HG03095 (cell line): Measurements from ENCODE around the gene TNRC6C.
"Not testable (repeated sequence)": the region's sequence is repeated elsewhere in the genome, so short reads cannot be mapped to it uniquely, and the experiment has no call there.

Experiments
- ATAC-seq: cut with Tn5 transposase; IDR thresholded peaks from one replicate; pipeline ENCODE4 v1.9.1; 2021; ENCODE audit warnings: moderate library complexity; ENCODE audit not compliant: unreplicated experiment

TNRC6C gene

DNA sequence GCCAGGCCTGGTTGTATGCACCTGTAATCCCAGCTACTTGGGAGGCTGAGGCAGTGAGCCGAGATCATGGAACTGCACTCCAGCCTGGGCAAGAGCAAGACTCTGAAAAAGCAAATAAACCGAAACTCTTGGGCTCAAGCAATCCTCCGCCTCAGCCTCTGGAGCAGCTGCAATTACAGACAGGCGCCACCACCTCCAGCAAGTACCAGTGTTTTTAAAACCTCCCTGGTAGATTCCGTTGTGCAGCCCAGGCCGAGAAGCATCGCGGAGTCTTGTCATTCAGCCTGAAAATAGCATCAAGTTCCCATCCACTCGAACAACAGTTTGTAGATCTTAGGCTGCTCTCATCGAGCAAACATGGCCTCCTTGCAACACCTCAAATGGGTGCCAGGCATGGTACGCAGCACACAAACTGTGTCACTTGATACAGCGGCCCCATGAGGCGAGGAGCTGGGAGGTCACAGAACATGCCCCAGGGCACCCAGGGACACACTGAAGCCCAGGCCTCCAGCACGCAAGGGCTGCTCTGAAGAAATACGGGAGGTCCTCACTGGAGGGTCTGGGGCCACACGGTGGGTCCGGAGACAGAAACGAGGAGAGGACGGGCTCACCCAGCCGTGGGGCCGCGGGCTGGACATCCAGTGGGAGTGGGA, 152.0 kb downstream of the TNRC6C start:
- no peak for ATAC-seq

DNA sequence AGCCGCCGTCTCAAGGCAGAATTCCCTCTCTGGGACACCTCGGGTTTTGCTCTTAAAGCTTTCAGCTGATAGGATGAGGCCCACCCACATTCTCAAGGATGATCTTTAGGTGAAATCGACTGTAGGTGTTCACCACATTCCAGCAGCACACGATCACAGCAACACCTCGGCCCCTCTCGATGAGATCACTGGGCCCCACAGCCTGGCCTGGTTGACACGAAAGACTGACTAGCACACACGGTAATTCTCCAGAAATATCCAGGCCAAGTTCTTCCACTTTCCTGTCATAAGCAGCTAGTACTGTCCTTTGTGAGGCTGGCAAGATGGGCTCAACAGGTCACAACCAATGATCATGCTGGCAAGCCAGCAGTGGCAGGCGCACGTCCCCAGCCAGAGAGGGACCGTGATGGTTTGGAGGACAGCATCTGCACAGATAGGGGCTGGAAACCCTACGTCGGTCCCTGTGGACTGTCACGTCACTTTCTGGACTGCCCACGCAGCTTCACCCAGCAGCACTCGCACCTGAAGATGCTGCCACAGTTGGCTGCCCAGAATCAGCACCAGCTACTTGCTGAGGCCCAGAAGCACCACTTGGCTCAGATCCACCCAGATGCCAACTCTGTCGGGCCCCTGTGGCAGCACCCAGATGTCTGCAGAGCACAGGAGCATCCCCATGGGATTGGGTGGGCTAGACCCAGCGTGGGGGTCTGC, 152.7 kb downstream of the TNRC6C start:
- ATAC-seq: no peak

DNA sequence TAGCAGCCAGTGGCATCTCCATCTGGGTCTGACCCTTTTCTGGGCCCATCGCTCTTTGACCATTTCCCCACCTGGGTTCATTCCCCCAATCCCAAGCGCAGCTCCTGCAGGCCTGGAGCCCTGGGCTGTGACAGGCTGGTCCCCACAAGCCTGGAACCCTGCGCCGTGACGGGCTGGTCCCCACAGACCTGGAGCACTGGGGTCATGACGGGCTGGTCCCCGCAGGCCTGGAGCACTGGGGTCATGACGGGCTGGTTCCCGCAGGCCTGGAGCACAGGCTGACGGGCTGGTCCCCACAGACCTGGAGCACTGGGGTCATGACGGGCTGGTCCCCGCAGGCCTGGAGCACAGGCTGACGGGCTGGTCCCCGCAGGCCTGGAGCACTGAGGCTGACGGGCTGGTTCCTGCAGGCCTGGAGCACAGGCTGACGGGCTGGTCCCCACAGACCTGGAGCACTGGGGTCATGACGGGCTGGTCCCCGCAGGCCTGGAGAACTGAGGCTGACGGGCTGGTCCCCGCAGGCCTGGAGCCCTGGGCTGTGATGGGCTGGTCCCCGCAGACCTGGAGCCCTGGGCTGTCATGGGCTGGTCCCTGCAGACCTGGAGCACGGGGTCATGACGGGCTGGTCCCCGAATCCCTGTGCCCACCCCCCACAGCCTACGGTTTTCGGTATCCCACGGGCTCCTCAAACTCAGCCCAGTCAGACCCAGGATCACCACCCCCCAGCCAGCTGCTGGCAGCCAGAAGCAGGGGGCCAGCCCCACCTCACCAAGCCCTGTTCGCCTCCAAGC, 153.4 kb downstream of the TNRC6C start:
- ATAC-seq: no peak

DNA sequence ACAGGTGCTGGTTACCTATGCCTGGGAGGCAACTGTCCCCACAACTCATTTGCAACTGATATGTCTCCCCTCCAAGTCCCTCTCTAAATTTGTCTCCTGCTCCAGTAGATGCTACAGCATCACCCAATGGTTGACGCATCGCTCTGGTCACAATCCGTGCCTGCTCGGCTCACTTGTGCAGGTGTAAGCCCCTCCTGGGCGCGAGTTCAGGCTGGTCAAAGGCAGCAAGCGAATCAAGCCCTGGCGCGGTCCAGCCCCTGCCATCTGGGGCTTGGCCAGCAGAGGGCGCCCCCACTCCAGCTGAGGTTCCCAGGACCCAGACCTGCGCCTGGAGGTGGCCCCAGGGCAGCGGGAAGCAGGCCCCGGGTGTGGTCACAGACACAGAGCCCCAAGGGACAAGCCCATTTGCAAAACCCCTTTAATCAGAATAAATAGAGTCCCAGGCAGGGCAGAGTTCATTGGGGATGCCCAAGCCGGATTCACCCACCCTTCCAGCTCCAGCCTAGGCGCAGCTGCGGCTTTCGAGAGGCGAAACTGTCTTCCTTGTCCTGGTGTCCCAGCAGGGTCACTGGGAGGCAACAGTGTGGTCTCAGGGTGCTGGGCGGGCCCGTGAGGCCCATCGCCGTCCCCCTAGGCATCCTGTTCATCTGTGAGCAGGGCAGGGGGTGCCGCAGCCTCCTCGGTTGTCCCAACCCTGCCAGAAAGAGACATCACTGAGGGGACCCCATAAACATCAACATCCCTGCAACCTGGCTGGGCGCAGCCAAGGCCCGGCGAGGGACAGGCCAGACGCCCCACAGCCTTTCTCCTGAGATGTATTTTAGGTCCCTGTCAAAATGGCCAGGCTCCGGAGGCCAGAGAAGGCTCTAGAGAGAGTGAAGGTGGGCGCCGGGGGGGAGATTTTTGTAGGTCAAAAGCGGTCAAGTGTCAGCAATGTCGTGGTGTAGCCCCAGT, 154.3 kb downstream of the TNRC6C start:
- ATAC-seq: no peak

DNA sequence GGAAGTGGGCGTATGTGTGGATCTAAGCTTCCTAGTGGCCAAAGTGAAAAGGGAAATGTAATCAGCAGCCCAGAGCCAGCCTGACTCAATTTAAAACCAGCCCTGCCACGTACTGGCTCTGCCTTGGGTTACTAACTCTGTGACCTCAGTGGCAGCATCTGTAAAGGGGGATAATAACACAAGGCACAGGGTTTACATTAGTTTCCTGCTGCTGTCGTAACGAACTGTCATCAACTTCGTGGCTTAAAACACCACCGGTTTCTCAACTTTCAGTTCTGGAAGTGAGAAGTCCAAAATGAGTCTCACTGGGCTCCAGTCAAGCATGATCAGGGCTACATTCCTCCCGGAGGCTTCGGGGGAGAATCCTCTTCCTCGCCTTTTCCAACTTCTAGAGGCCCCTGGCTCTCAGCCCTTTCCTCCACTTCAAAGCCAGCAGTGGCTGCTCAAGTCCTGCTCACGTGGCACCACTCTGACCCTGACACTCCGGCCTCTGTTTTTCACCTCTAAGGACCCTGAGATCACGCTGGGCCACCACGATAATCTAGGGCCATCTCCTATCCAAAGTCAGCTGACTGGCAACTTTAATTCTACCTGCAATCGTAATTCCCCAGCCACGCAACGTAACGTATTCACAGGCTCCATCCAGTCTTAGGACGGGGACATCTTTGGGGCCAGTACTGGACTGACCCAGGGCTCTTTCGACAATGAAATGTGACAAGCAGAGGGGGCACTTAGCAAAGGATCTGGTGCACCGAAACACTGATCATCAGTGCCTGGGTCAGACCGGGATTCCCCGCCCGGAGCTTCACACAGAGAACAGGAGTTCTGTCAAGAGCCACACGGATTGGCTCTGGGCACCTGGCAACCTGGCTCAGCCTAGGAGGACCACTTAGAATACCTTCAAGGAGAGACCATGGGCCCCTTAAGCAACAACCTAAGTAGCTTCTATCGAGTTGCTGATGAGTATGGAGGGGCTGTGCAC, 155.6 kb downstream of the TNRC6C start:
- ATAC-seq: no peak

DNA sequence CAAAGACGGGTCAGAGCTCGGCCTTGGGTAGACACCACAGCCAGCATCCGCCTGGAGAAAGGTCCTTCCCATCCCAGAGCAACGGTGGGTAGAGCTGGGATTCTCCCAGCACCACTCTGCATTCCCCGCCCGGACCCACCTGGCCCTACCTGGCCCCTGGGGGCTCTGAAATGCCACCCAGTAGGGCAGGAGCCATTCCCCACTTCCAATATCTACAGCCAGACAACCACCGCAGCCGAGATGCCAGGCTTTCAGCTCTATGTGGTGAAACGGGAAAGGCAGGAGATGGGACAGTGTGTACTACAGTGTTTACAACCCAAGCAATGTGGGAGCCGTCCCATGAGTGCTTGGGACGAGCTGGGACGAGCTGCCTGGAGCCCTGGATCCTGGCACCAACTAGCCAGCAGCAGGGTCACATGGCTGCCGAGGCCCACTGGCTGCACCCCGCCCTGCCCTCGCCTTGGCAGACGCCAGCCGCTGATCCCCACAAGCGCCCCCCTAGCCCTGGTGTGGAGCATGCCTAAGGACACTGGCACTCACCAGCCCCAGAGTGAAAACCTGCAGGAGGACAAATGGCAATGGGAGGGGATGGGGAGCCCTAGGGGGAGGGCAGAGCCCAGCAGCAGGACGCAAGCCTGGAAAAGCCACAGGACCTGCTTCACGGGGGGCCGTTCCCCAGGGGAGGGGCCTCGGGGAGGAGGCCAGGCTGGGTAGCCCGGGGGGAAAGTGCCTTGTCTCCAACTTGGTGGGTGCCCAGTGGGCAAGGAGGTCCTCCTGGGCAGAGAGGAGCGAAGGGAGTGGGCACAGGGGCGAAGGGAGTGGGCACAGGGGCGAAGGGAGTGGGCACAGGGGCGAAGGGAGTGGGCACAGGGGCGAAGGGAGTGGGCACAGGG, 156.6 kb downstream of the TNRC6C start:
- no peak for ATAC-seq

DNA sequence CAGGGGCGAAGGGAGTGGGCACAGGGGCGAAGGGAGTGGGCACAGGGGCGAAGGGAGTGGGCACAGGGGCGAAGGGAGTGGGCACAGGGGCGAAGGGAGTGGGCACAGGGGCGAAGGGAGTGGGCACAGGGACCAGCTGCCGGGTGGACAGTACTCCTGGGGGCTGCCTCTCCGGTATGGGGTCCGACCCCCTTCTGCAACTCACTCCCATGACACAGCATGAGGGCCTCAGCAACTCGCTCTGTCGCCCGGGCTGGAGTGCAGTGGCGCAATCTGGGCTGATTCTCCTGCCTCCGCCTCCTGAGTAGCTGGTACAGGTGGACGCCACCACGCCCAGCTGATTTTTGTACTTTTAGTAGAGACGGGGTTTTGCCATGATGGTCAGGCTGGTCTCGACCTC, 157.3 kb downstream of the TNRC6C start:
- not testable (repeated sequence) for ATAC-seq

DNA sequence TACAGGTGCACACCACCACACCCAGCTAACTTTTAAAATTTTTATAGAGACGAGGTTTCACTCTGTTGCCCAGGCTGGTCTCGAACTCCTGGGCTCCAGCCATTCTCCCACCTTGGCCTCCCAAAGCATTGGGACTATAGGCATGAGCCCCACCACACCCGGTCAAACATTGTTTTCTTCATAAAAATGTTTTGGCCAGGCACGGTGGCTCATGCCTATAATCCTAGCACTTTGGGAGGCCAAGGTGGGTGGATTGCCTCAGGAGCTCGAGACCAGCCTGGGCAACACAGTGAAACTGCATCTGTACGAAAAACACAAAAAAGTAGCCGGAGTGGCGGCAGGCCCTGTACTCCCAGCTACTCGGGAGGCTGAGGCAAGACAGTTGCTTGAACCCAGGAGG, 157.9 kb downstream of the TNRC6C start:
- no peak for ATAC-seq

DNA sequence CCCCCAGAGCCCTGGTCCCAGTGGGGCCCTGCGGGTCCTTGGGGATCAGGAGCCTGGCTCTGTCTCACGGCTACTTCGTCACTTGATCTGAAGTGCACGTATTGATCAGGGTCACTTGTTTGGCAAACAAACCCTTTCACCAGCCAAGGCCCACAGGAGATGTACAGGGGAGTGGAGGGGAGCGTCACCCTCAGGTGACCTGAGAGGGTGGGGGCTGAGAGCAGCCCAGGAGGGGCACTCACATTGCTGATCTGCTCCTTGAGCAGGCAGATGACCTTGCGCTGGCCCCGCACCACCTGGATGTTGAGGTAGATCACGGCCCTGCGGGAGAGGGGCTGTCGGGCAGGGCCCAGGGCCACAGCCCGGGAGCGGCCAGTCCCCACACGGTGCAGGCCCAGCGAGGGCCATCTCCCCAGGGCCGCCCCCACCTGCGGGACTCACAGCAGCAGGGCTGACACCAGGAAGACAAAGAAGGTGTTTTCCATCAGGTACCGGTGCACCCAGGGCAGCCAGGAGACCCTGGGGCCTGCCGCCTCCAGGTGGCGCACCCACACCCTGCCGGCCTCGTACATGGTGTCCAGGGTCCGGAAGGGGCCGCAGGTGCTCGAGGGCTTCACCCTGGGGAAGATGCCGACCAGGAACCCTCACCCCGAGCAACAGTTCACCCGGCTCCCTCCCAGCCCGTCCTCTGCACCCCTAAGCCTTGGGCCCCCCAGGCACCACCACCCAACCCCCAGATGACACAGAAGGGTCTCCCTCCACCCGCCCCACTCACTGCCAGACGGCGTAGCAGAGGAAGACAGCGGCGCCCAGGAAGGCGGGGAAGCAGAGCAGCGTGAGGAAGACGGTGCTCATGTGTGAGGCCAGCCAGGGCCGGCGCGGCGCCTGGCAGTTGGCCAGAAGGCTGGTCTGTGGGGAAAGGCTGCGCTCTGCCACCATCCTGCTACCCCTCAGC, 158.8 kb downstream of the TNRC6C start:
- ATAC-seq: no peak

DNA sequence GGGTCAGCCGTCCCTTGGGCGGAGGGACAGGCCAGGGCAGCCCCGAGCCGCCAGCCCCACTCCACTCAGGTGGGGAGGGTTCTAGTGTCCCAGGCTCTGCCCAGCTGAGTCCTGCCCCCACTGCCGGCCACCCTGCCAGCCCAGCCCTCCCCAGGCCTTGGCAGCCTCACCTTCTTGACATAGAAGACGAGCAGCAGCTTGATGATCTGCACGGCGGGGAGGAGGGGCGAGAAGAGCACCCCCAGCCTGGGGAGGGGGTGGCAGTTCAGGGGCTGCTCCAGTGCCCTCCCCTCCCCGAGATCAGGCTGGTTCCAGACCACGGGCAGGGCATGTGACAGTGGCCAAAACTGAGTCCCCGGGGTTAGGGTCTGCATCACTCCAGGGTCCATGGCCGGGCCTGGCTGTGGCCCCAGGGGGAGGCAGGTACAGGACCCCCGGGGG, 160.3 kb downstream of the TNRC6C start:
- ATAC-seq: no peak

DNA sequence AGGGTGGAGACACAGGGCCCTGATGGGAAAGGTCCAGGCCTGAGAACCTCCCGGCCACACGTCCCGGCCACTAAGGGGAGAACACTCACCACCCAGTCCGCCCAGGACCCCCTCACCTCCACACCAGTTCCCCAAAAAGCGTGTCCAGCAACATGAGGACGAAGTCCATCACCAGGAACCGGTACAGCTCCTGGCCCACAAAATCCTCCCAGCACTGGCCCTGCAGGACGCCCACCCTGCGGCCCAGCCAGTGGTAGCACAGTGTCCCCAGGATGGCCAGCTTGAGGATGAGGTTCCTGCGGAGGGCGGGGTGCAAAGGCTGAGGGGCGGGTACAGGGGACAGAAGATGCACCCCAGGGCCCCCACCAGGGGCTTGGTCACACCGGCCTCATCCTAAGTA, 162.0 kb downstream of the TNRC6C start:
- ATAC-seq: no peak

DNA sequence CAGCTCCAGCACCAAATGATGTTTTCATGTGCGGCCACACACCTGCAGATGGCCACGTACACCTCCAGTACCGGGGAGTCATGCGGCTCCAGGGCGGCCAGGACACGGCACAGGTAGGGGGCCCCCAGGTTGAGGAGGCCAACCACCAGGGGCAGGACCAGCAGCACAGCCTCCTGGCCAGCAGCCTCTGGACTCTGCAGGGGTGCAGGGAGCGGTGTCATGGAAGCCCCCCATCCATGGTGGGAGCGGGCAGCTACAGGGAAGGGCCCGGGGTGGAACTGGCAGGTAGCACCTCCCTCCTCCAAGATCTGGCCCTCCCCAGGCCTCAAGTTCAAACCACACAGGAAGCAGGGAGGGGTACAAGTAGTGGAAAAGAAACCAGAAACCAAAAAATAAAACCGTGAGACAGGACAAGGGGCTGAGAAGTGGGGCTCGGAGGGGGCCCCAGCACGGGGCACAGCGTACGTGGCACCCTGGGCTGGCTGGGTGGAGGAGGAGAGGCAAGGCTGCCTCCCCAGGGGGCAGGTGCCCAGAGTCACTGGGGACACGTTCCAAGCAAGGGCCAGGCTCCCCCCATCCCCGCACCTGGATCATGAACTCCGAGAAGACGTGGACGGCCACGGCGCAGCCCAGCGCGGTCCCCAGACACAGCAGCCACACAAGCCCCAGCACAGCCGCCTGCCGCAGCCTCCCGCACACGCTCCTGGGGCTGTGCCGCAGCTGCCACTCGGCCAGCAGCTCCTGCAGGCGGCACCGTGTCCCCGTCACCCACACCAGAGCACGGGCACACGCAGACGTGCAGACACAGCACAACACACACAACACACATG, 162.7 kb downstream of the TNRC6C start:
- no peak for ATAC-seq

DNA sequence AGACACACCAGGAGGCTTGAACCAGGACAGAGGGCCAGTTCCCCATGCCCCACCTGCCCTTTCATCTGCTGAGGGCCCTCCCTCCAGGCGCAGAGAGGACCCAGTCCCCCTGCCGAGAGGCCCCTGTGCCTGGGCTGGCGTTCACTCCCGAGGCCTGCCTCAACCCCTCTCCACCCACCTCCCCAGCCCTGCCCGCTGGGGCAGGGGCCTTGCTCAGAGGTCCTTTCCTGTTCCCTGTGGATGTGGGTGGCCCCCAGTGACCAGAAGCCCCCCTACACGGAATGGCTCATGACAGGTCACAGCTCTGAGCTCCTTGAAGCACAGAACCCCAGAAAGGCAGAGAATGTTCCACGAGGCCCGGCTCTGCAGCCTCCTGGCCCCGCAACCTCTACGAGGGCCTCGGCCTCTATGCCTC, 163.3 kb downstream of the TNRC6C start:
- ATAC-seq: no peak

DNA sequence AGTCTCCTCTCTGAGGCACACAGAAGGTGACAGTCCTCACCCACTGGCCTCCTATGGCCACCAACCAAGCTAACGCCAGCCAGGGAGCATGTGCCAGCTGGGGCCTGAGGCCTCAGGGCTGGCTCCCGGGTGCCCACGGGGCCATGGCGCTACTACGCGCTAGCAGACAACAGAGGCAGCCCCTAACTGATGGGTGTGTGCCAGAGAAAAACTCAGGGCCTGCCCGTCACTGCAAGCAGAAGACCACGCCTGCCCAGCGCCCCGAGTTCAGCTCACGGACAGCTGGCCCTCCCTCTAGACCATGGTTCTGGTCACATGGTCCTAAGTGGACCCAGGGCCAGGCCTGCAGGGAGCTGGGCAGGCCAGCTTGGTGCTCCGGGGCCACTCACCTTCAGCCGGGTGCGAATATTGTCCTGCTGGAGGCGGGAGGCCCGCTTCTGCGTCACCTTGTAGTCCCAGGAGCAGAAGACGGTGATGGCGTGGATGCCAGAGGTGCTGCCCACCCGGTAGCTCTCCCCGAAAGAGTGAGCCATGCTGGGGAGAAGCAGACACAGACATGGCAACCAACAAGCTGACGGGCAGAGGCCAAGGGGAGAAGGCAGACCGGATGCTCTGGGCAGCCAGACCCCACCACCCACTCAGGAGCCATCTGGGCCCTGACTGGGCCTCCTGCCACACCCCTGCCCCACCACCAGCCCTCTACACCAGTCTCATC, 163.9 kb downstream of the TNRC6C start:
- no peak for ATAC-seq

DNA sequence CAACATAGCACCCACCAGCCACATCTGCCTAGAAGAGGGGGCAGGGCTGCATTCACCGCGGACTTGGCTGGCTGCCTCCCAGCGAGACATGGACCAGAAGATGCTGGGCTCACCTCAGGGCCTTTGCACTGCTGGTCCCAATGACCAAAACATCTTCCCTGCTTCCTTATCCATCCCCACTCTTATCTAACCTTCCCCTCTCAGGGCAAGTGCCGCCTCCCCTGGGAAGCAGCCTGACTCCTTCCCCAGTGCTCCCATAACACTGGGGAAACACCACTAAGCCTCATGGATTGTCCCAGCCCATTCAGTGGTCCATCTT, 164.4 kb downstream of the TNRC6C start:
- no peak for ATAC-seq

DNA sequence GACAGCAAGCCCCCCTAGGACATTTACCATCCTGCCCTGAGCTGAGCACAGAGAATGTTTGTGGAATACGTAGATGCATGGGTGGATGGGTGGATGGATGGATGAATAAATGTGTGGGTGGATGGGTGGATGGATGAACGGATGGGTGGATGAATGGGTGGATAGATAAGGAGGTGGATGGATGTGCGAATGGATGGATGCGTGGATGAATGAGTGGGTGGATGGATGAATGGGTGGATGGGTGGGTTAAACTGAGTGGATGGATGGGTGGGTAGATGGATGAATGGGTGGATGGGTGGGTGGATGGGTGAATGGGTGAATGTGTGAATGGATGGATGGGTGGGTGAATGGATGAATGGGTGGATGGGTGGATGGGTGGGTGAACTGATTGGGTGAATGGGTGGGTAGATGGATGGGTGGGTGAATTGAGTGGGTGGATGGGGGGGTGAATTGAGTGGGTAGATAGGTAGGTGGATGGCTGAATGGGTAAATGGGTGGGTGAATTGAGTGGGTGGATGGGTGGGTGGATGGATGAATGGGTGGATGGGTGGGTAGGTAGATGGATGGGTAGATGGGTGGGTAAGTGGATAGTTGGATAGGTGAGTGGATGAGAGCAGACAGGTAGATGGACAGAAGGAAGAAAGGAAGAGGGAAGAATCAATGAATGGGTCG, 164.9 kb downstream of the TNRC6C start:
- no peak for ATAC-seq
